Stomach (tissue), 9 donors: ENCODE data around the gene PRKCH. TPM values are rescaled to one million over a fixed set of nuclear protein-coding genes. Genes with fewer than 3 reads are reported as not detected.

ENCODE experiments used
- DNase-seq, 2 donors: peaks; one replicate each; pipeline versions ENCODE4 v3.0.0 to v3.0.0-alpha.2; 2013 to 2019
- H3K27ac ChIP-seq, 5 donors: fragments of 200-600 bp in 4 of 5; sonication (generic) in 4 of 5; one replicate each; pipeline ENCODE4 v1.5.1; 2013 to 2019; ENCODE audit warnings: mild to moderate bottlenecking in 1 of 5, moderate library complexity in 1 of 5
- H3K27me3 ChIP-seq, 3 donors: fragments of 200-600 bp; sonication (generic); one replicate each; pipeline ENCODE4 v1.5.1; 2017 to 2019; ENCODE audit warnings: mixed run types in 1 of 3
- H3K36me3 ChIP-seq, 4 donors: fragments of 200-600 bp; sonication (generic); 1 replicate in 3 of 4; 2 replicates in 1 of 4; pipeline ENCODE4 v1.5.1; 2016 to 2019
- H3K4me1 ChIP-seq, 4 donors: fragments of 200-600 bp; sonication (generic); one replicate each; pipeline ENCODE4 v1.5.1; 2016 to 2019
- H3K4me3 ChIP-seq, 4 donors: fragments of 200-600 bp; sonication (generic) in 3 of 4; one replicate each; pipeline ENCODE4 v1.5.1; 2016 to 2019; ENCODE audit warnings: mild to moderate bottlenecking in 1 of 4
- H3K9me3 ChIP-seq, 4 donors: fragments of 200-600 bp; sonication (generic); one replicate each; pipeline ENCODE4 v1.5.1; 2016 to 2019
- CTCF ChIP-seq, 7 experiments: fragments of 450-650 bp in 4 of 7; fragments of 200-600 bp in 3 of 7; sonication (generic) in 3 of 7; IDR thresholded peaks; one replicate each; pipeline ENCODE4 v1.5.1; 2016 to 2019; ENCODE audit warnings: antibody characterized with exemption in 7 of 7, control low read depth in 2 of 7, mild to moderate bottlenecking in 1 of 7
- EP300 ChIP-seq: sonication (generic); formaldehyde crosslinking; IDR thresholded peaks from one replicate; pipeline ENCODE4 v1.6.1; 2017; ENCODE audit warnings: antibody characterized with exemption
- POLR2A ChIP-seq, 4 donors: fragments of 450-650 bp; IDR thresholded peaks; one replicate each; pipeline ENCODE4 v1.6.1; 2016; ENCODE audit warnings: antibody characterized with exemption in 4 of 4, control low read depth in 2 of 4, mild to moderate bottlenecking in 1 of 4, moderate library complexity in 1 of 4
- POLR2AphosphoS5 ChIP-seq, 3 donors: sonication (generic); formaldehyde crosslinking; IDR thresholded peaks; one replicate each; pipeline ENCODE4 v1.6.1; 2016; ENCODE audit warnings: antibody characterized with exemption in 3 of 3
- WGBS, 5 donors: extraction: QIAGEN DNeasy Blood & Tissue Kit in 3 of 5; methylation state at CpG; one replicate each; pipeline versions ENCODE4 v1.1.5 to v1.1.7; 2013 to 2018; 5-methylcytosine and 5-hydroxymethylcytosine counted together
- intact Hi-C: fragments of 100-400 bp; cut with DNase I; formaldehyde crosslinking; loops from one replicate; pipeline ENCODE4 v1.15.1; 2023; ENCODE audit warnings: low total_unique reads
- polyA plus RNA-seq, 3 donors: library from polyadenylated mRNA; stranded (reverse); fragments of 200-250 nt; gene quantifications; one replicate each; pipeline ENCODE4 v1.2.3, GENCODE V29; 2013
- total RNA-seq, 5 donors: library from RNA; depleted of rRNA; stranded (reverse); fragments of >200 nt; gene quantifications; one replicate each; pipeline versions ENCODE4 v1.1.0 to v1.2.3, GENCODE V29; 2014 to 2016
- donor health status: healthy with polysubstance abuse.
- donor health status: Bipolar disorder and iron deficiency.
- donor health status: healthy.

The PRKCH gene
- total and polyA plus RNA-seq, 8 donors: 5.5 to 84.0 (median 14.7) TPM

GRCh38 chr14:61326847-61327246, 5.5 kb downstream of the PRKCH start:
- DNase-seq: peak; percentile 46 to 70
- intact Hi-C loops: no loop called here
- no peaks in the 10 kb centered on the region for H3K36me3 ChIP-seq
- no peaks in the 10 kb centered on the region for H3K9me3 ChIP-seq
- TF ChIP-seq POLR2AphosphoS5 (IDR thresholded peaks at IDR 0.05): peak; percentile 29 to 55 (median 36)
- TF ChIP-seq POLR2A (IDR thresholded peaks at IDR 0.05): no peak
- no peak overlapping the region for H3K4me3 ChIP-seq
- 21 to 41% (median 29%) methylated on average over 4 of the region's 4 CpGs for WGBS, 5 donors
- peaks cover 0 to 14% (median 8%) of the 10 kb centered on the region in 4 donors for H3K4me1 ChIP-seq
- peaks cover 0 to 12% (median 0%) of the 10 kb centered on the region in 3 donors for H3K27me3 ChIP-seq
- H3K27ac ChIP-seq: peak overlapping the region; percentile 38 to 87 (median 67)

GRCh38 chr14:61328626-61329262, 7.4 kb downstream of the PRKCH start:
- WGBS, 5 donors: 85 to 95% (median 89%) methylated on average over 4 of the region's 4 CpGs
- H3K9me3 ChIP-seq: no peaks in the 10 kb centered on the region
- no peak for TF ChIP-seq POLR2A (IDR thresholded peaks at IDR 0.05)
- TF ChIP-seq POLR2AphosphoS5 (IDR thresholded peaks at IDR 0.05): no peak
- no peak for TF ChIP-seq CTCF (IDR thresholded peaks at IDR 0.05)
- TF ChIP-seq EP300: no peak

GRCh38 chr14:61329478-61330051, 8.2 kb downstream of the PRKCH start:
- DNase-seq: no peak
- intact Hi-C loops: no loop called here
- Histone ChIP-seq H3K36me3 (no peaks in the 10 kb centered on the region), H3K27me3 (no peaks in the 10 kb centered on the region), H3K4me3 (no peak overlapping the region), H3K4me1 (no peaks in the 10 kb centered on the region), H3K9me3 (no peaks in the 10 kb centered on the region), H3K27ac (peak overlapping the region; percentile 13 to 87 (median 47))
- TF ChIP-seq POLR2A (IDR thresholded peaks at IDR 0.05) (no peak), CTCF (IDR thresholded peaks at IDR 0.05) (no peak), EP300 (no peak), POLR2AphosphoS5 (IDR thresholded peaks at IDR 0.05) (no peak)
- WGBS, 5 donors: 81 to 89% (median 82%) methylated on average over 8 of the region's 8 CpGs

More at GRCh38 chr14:61328626-61329262, 7.4 kb downstream of the PRKCH start:
- H3K4me3 ChIP-seq: no peak overlapping the region
- no peaks in the 10 kb centered on the region for H3K4me1 ChIP-seq
- H3K36me3 ChIP-seq: no peaks in the 10 kb centered on the region
- intact Hi-C loops: no loop called here
- no peaks in the 10 kb centered on the region for H3K27me3 ChIP-seq
- H3K27ac ChIP-seq: peak overlapping the region in 4 of 5 donors; percentile 45 to 87 (median 57)
- DNase-seq: no peak

GRCh38 chr14:61330511-61330910, 9.1 kb downstream of the PRKCH start:
- no peak for TF ChIP-seq POLR2A (IDR thresholded peaks at IDR 0.05)
- intact Hi-C loops: no loop called here
- WGBS, 5 donors: 53 to 80% (median 79%) methylated on average over 1 of the region's 1 CpG
- Histone ChIP-seq H3K36me3 (no peaks in the 10 kb centered on the region), H3K4me1 (no peaks in the 10 kb centered on the region), H3K27me3 (no peaks in the 10 kb centered on the region), H3K4me3 (no peak overlapping the region), H3K27ac (peak overlapping the region in 4 of 5 donors; percentile 36 to 87 (median 57)), H3K9me3 (no peaks in the 10 kb centered on the region)
- no peak for DNase-seq

- Histone ChIP-seq H3K36me3 (no peaks in the 10 kb centered on the region), H3K4me1 (no peaks in the 10 kb centered on the region), H3K27me3 (no peaks in the 10 kb centered on the region), H3K27ac (peak overlapping the region in 2 of 5 donors; percentile 22 to 60), H3K9me3 (no peaks in the 10 kb centered on the region), H3K4me3 (no peak overlapping the region)
- 76 to 91% (median 85%) methylated on average over 4 of the region's 4 CpGs for WGBS, 5 donors
- intact Hi-C loops: no loop called here
- no peak for TF ChIP-seq POLR2AphosphoS5 (IDR thresholded peaks at IDR 0.05)
- no peak for TF ChIP-seq POLR2A (IDR thresholded peaks at IDR 0.05)
- TF ChIP-seq CTCF (IDR thresholded peaks at IDR 0.05): no peak
- no peak for TF ChIP-seq EP300
- no peak for DNase-seq
Observed at GRCh38 chr14:61331992-61332657, 10.7 kb downstream of the PRKCH start.
